HUES6 (cell line): ENCODE measurements around the gene C9orf152.
"Not testable (repeated sequence)": the region's sequence is repeated elsewhere in the genome, so short reads cannot be mapped to it uniquely, and the experiment has no call there.

Experiments
- H3K27ac ChIP-seq: 2 replicates; pipeline ENCODE4 v1.7.0; 2013; ENCODE audit warnings: low read depth, mild to moderate bottlenecking, low read length, inconsistent platforms
- H3K27me3 ChIP-seq: 2 replicates; pipeline ENCODE4 v1.6.1; 2013; ENCODE audit warnings: low read length; ENCODE audit not compliant: control insufficient read depth, insufficient read depth
- H3K36me3 ChIP-seq: 2 replicates; pipeline ENCODE4 v1.6.1; 2013; ENCODE audit warnings: low read length; ENCODE audit not compliant: control insufficient read depth, insufficient read depth
- H3K4me1 ChIP-seq: 2 replicates; pipeline ENCODE4 v1.6.1; 2013; ENCODE audit warnings: low read length; ENCODE audit not compliant: control insufficient read depth, insufficient read depth
- H3K4me3 ChIP-seq: 2 replicates; pipeline ENCODE4 v1.5.1; 2013; ENCODE audit warnings: low read depth, low read length
- H3K9ac ChIP-seq: one replicate; pipeline ENCODE4 v1.6.1; 2013; ENCODE audit warnings: mild to moderate bottlenecking, low read length
- H3K9me3 ChIP-seq: 2 replicates; pipeline ENCODE4 v1.6.1; 2013; ENCODE audit warnings: low read depth, low read length; ENCODE audit not compliant: control insufficient read depth, insufficient read depth

The C9orf152 gene

GRCh38 chr9:110196084-110196499, 11.9 kb downstream of the C9orf152 start:
- not testable (repeated sequence) for H3K9ac ChIP-seq, H3K9me3 ChIP-seq, H3K4me3 ChIP-seq, H3K36me3 ChIP-seq, H3K27me3 ChIP-seq, H3K4me1 ChIP-seq, H3K27ac ChIP-seq

GRCh38 chr9:110192531-110193261, 15.3 kb downstream of the C9orf152 start:
- Histone ChIP-seq H3K4me3 (no peak overlapping the region), H3K9ac (no peak overlapping the region), H3K4me1 (peaks cover 2% of the 10 kb centered on the region; the same call in 1 of the 2 replicates), H3K36me3 (no peaks in the 10 kb centered on the region), H3K9me3 (no peaks in the 10 kb centered on the region), H3K27ac (no peak overlapping the region), H3K27me3 (no peaks in the 10 kb centered on the region)

GRCh38 chr9:110191615-110192014, 16.3 kb downstream of the C9orf152 start:
- no peaks in the 10 kb centered on the region for H3K27me3 ChIP-seq
- no peaks in the 10 kb centered on the region for H3K4me1 ChIP-seq
- no peaks in the 10 kb centered on the region for H3K36me3 ChIP-seq
- no peak overlapping the region for H3K9ac ChIP-seq
- H3K4me3 ChIP-seq, result no peak overlapping the region
- H3K9me3 ChIP-seq, result no peaks in the 10 kb centered on the region
- H3K27ac ChIP-seq, result no peak overlapping the region

- Histone ChIP-seq H3K36me3 (no peaks in the 10 kb centered on the region), H3K9ac (no peak overlapping the region), H3K27ac (no peak overlapping the region), H3K9me3 (no peaks in the 10 kb centered on the region), H3K4me1 (peaks cover 7% of the 10 kb centered on the region; the same call in 1 of the 2 replicates), H3K27me3 (no peaks in the 10 kb centered on the region), H3K4me3 (no peak overlapping the region)
These were observed 18.2 kb downstream of the C9orf152 start for GRCh38 chr9:110189559-110190320.

GRCh38 chr9:110188991-110189390, 19.0 kb downstream of the C9orf152 start:
- peaks cover 7% of the 10 kb centered on the region; the same call in 1 of the 2 replicates for H3K4me1 ChIP-seq
- H3K4me3 ChIP-seq, result no peak overlapping the region
- H3K27ac ChIP-seq, result no peak overlapping the region
- H3K9ac ChIP-seq, result no peak overlapping the region
- no peaks in the 10 kb centered on the region for H3K27me3 ChIP-seq
- no peaks in the 10 kb centered on the region for H3K9me3 ChIP-seq
- no peaks in the 10 kb centered on the region for H3K36me3 ChIP-seq

- Histone ChIP-seq H3K4me3 (no peak overlapping the region), H3K9me3 (no peaks in the 10 kb centered on the region), H3K36me3 (no peaks in the 10 kb centered on the region), H3K27me3 (no peaks in the 10 kb centered on the region), H3K9ac (no peak overlapping the region), H3K4me1 (peaks cover 7% of the 10 kb centered on the region; the same call in 1 of the 2 replicates), H3K27ac (no peak overlapping the region)
These were observed 19.9 kb downstream of the C9orf152 start for GRCh38 chr9:110188101-110188500.

- Histone ChIP-seq H3K27ac (no peak overlapping the region), H3K4me3 (no peak overlapping the region), H3K36me3 (no peaks in the 10 kb centered on the region), H3K9me3 (no peaks in the 10 kb centered on the region), H3K27me3 (no peaks in the 10 kb centered on the region), H3K9ac (no peak overlapping the region), H3K4me1 (peaks cover 7% of the 10 kb centered on the region; the same call in 1 of the 2 replicates)
These were observed 20.8 kb downstream of the C9orf152 start for GRCh38 chr9:110187126-110187525.

GRCh38 chr9:110186254-110186653, 21.7 kb downstream of the C9orf152 start:
- no peak overlapping the region for H3K9ac ChIP-seq
- no peak overlapping the region for H3K4me3 ChIP-seq
- H3K9me3 ChIP-seq, result no peaks in the 10 kb centered on the region
- H3K36me3 ChIP-seq, result no peaks in the 10 kb centered on the region
- no peaks in the 10 kb centered on the region for H3K27me3 ChIP-seq
- H3K27ac ChIP-seq, result no peak overlapping the region
- peaks cover 7% of the 10 kb centered on the region; the same call in 1 of the 2 replicates for H3K4me1 ChIP-seq

GRCh38 chr9:110185806-110186205, 22.2 kb downstream of the C9orf152 start:
- no peak overlapping the region for H3K27ac ChIP-seq
- H3K4me1 ChIP-seq, result peaks cover 7% of the 10 kb centered on the region; the same call in 1 of the 2 replicates
- H3K9me3 ChIP-seq, result peaks cover 3% of the 10 kb centered on the region; the same call in 1 of the 2 replicates
- H3K36me3 ChIP-seq, result no peaks in the 10 kb centered on the region
- H3K4me3 ChIP-seq, result no peak overlapping the region
- H3K9ac ChIP-seq, result no peak overlapping the region
- H3K27me3 ChIP-seq, result no peaks in the 10 kb centered on the region

GRCh38 chr9:110183208-110184145, 24.5 kb downstream of the C9orf152 start:
- Histone ChIP-seq H3K4me1 (peaks cover 7% of the 10 kb centered on the region; the same call in 1 of the 2 replicates), H3K36me3 (no peaks in the 10 kb centered on the region), H3K4me3 (no peak overlapping the region), H3K27me3 (no peaks in the 10 kb centered on the region), H3K27ac (no peak overlapping the region), H3K9ac (no peak overlapping the region), H3K9me3 (peaks cover 8% of the 10 kb centered on the region)
